Sigmoid colon (tissue), 7 donors: ENCODE results near the gene HERC3. TPM values are rescaled to one million over a fixed set of nuclear protein-coding genes. Genes with fewer than 3 reads are reported as not detected.

Experiments
- DNase-seq: peaks from one replicate; pipeline ENCODE4 v3.0.0-alpha.2; 2019
- H3K27ac ChIP-seq, 4 donors: fragments of 200-600 bp; sonication (generic); one replicate each; pipeline ENCODE4 v1.5.1; 2016 to 2019; ENCODE audit warnings: mild to moderate bottlenecking in 1 of 4
- H3K27me3 ChIP-seq, 3 donors: fragments of 200-600 bp; sonication (generic); one replicate each; pipeline ENCODE4 v1.5.1; 2019; ENCODE audit warnings: mild to moderate bottlenecking in 1 of 3
- H3K36me3 ChIP-seq, 4 donors: fragments of 200-600 bp; sonication (generic); one replicate each; pipeline ENCODE4 v1.5.1; 2016 to 2019
- H3K4me1 ChIP-seq, 4 donors: fragments of 200-600 bp; sonication (generic); one replicate each; pipeline ENCODE4 v1.5.1; 2017 to 2019
- H3K4me3 ChIP-seq, 4 donors: fragments of 200-600 bp; sonication (generic); one replicate each; pipeline ENCODE4 v1.5.1; 2017 to 2019; ENCODE audit warnings: mild to moderate bottlenecking in 2 of 4, moderate library complexity in 1 of 4
- H3K9me3 ChIP-seq, 4 donors: fragments of 200-600 bp in 3 of 4; sonication (generic) in 3 of 4; one replicate each; pipeline versions ENCODE4 v1.5.1 to v1.6.1; 2013 to 2019
- EP300 ChIP-seq, 4 donors: sonication (generic); formaldehyde crosslinking; IDR thresholded peaks; one replicate each; pipeline ENCODE4 v1.6.1; 2017; ENCODE audit warnings: antibody characterized with exemption in 4 of 4
- POLR2A ChIP-seq, 2 donors: fragments of 450-650 bp; IDR thresholded peaks; one replicate each; pipeline ENCODE4 v1.6.1; 2016; ENCODE audit warnings: antibody characterized with exemption in 2 of 2, mild to moderate bottlenecking in 2 of 2, moderate library complexity in 2 of 2
- POLR2AphosphoS5 ChIP-seq, 4 donors: sonication (generic); formaldehyde crosslinking; IDR thresholded peaks; one replicate each; pipeline ENCODE4 v1.6.1; 2017; ENCODE audit warnings: antibody characterized with exemption in 4 of 4
- WGBS, 2 donors: extraction: QIAGEN DNeasy Blood & Tissue Kit; methylation state at CpG; one replicate each; pipeline ENCODE4 v1.1.7; 2013; 5-methylcytosine and 5-hydroxymethylcytosine counted together
- intact Hi-C: fragments of 100-400 bp; cut with DNase I; formaldehyde crosslinking; loops from one replicate; pipeline ENCODE4 v1.15.1; 2023
- polyA plus RNA-seq, 3 donors: library from polyadenylated mRNA; stranded (reverse); fragments of 200-250 nt; gene quantifications; one replicate each; pipeline ENCODE4 v1.2.3, GENCODE V29; 2013
- total RNA-seq, 4 donors: library from RNA; depleted of rRNA; stranded (reverse); fragments of >200 nt; gene quantifications; one replicate each; pipeline ENCODE4 v1.1.0, GENCODE V29; 2016
- TF ChIP-seq, protein P1 (sequence below), 4 experiments: fragments of 450-650 bp in 3 of 4; fragments of 200-600 bp in 1 of 4; IDR thresholded peaks; one replicate each; pipeline ENCODE4 v1.5.1; 2016 to 2019; ENCODE audit warnings: antibody characterized with exemption in 4 of 4, mild to moderate bottlenecking in 3 of 4, moderate library complexity in 2 of 4
- donor health status: healthy with polysubstance abuse.
- donor health status: Bipolar disorder and iron deficiency.
- donor health status: healthy.

HERC3 gene
- total and polyA plus RNA-seq, 7 donors: 12.2 to 44.9 (median 34.6) TPM

- 85 to 87% methylated on average over 2 of the region's 2 CpGs for WGBS, 2 donors
- intact Hi-C loops: no loop called here
- Histone ChIP-seq H3K36me3 (no peaks in the 10 kb centered on the region), H3K4me1 (peaks cover 0 to 7% (median 0%) of the 10 kb centered on the region in 4 donors), H3K27ac (no peak overlapping the region), H3K27me3 (no peaks in the 10 kb centered on the region), H3K4me3 (no peak overlapping the region), H3K9me3 (no peaks in the 10 kb centered on the region)
- DNase-seq: no peak
- TF ChIP-seq EP300 (IDR thresholded peaks at IDR 0.05) (no peak), POLR2A (IDR thresholded peaks at IDR 0.05) (no peak), POLR2AphosphoS5 (IDR thresholded peaks at IDR 0.05) (no peak)
- TF ChIP-seq, protein P1, sequence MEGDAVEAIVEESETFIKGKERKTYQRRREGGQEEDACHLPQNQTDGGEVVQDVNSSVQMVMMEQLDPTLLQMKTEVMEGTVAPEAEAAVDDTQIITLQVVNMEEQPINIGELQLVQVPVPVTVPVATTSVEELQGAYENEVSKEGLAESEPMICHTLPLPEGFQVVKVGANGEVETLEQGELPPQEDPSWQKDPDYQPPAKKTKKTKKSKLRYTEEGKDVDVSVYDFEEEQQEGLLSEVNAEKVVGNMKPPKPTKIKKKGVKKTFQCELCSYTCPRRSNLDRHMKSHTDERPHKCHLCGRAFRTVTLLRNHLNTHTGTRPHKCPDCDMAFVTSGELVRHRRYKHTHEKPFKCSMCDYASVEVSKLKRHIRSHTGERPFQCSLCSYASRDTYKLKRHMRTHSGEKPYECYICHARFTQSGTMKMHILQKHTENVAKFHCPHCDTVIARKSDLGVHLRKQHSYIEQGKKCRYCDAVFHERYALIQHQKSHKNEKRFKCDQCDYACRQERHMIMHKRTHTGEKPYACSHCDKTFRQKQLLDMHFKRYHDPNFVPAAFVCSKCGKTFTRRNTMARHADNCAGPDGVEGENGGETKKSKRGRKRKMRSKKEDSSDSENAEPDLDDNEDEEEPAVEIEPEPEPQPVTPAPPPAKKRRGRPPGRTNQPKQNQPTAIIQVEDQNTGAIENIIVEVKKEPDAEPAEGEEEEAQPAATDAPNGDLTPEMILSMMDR (IDR thresholded peaks at IDR 0.05): peak in 1 of 4 experiments; percentile 26
These were observed 18.3 kb upstream of the HERC3 start for GRCh38 chr4:88573995-88574394.

DNA sequence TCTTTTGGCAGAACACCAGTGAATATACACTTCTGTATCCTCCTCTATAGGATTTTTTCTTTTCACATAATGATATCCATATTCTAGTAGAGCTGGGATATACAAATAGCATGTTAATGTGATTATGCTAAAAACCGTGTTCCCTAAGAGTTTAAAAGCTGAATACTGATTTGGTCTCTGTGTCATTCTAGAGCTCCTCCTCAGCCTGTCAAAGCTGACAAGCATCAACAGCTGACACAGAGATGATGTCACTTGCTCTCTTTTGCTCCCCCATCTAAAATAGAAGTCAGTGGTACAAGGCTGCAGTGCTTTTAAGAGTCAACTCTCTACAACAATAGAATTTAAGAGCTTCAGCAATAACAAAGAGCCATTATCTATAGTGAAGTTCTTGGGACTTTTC lies 17.1 kb upstream of the HERC3 start:
- intact Hi-C loops: no loop called here
- Histone ChIP-seq H3K36me3 (no peaks in the 10 kb centered on the region), H3K27ac (no peak overlapping the region), H3K4me1 (peaks cover 0 to 7% (median 0%) of the 10 kb centered on the region in 4 donors), H3K27me3 (no peaks in the 10 kb centered on the region), H3K9me3 (no peaks in the 10 kb centered on the region), H3K4me3 (no peak overlapping the region)
- DNase-seq: no peak
- TF ChIP-seq, protein P1 (IDR thresholded peaks at IDR 0.05): no peak
- TF ChIP-seq POLR2A (IDR thresholded peaks at IDR 0.05): no peak
- TF ChIP-seq EP300 (IDR thresholded peaks at IDR 0.05): no peak
- no peak for TF ChIP-seq POLR2AphosphoS5 (IDR thresholded peaks at IDR 0.05)
- WGBS, 2 donors: 79 to 81% methylated on average over 1 of the region's 1 CpG

GRCh38 chr4:88582493-88582892 lies 9.8 kb upstream of the HERC3 start:
- Histone ChIP-seq H3K27me3 (no peaks in the 10 kb centered on the region), H3K4me1 (no peaks in the 10 kb centered on the region), H3K9me3 (no peaks in the 10 kb centered on the region), H3K4me3 (no peak overlapping the region), H3K36me3 (no peaks in the 10 kb centered on the region), H3K27ac (no peak overlapping the region)
- no peak for DNase-seq
- whole genome bisulfite sequencing, 2 donors: 52 to 78% methylated on average over 2 of the region's 2 CpGs
- TF ChIP-seq, protein P1 (IDR thresholded peaks at IDR 0.05): no peak
- TF ChIP-seq POLR2A (IDR thresholded peaks at IDR 0.05) (no peak), EP300 (IDR thresholded peaks at IDR 0.05) (no peak), POLR2AphosphoS5 (IDR thresholded peaks at IDR 0.05) (no peak)
- intact Hi-C loops: no loop called here

GRCh38 chr4:88583631-88584470 lies 8.4 kb upstream of the HERC3 start:
- DNase-seq: no peak
- H3K4me1 ChIP-seq: no peaks in the 10 kb centered on the region
- no peak for TF ChIP-seq POLR2AphosphoS5 (IDR thresholded peaks at IDR 0.05)
- TF ChIP-seq POLR2A (IDR thresholded peaks at IDR 0.05): no peak
- no peak for TF ChIP-seq EP300 (IDR thresholded peaks at IDR 0.05)
- TF ChIP-seq, protein P1 (IDR thresholded peaks at IDR 0.05): no peak
- H3K9me3 ChIP-seq: no peaks in the 10 kb centered on the region
- no peak overlapping the region for H3K4me3 ChIP-seq
- H3K36me3 ChIP-seq: no peaks in the 10 kb centered on the region
- H3K27ac ChIP-seq: no peak overlapping the region
- 95% methylated on average over 3 of the region's 3 CpGs for WGBS, 2 donors
- no peaks in the 10 kb centered on the region for H3K27me3 ChIP-seq
- intact Hi-C loops: no loop called here
